H1 (cell line): ENCODE results near the gene POLE4. TPM values are rescaled to one million over a fixed set of nuclear protein-coding genes. Genes with fewer than 3 reads are reported as not detected.

Experiments
- CTCF ChIP-seq, 3 experiments: IDR thresholded peaks; 1 replicate in 2 of 3; 2 replicates in 1 of 3; pipeline versions ENCODE4 v1.5.1 to v1.6.1; 2011; ENCODE audit warnings: low read length in 3 of 3, mild to moderate bottlenecking in 3 of 3, inconsistent platforms in 2 of 3, low read depth in 1 of 3, moderate library complexity in 1 of 3; ENCODE audit not compliant: insufficient read depth in 1 of 3; ENCODE audit errors: control extremely low read depth in 1 of 3
- HDAC2 ChIP-seq, 2 experiments: fragments of 300-600 bp in 1 of 2; sonication (generic) in 1 of 2; IDR thresholded peaks; 2 replicates each; pipeline ENCODE4 v1.6.1; 2011 to 2012; ENCODE audit warnings: low read depth in 2 of 2, low read length in 2 of 2, mild to moderate bottlenecking in 2 of 2, moderate library complexity in 2 of 2, borderline replicate concordance in 1 of 2, inconsistent platforms in 1 of 2
- SRF ChIP-seq: IDR thresholded peaks from 2 replicates; pipeline ENCODE4 v1.6.1; 2011; ENCODE audit warnings: mild to moderate bottlenecking, low read depth, low read length, moderate library complexity
- polyA plus RNA-seq, 7 experiments: library from polyadenylated mRNA; depleted of rRNA in 3 of 7; stranded (reverse) in 5 of 7; unstranded in 2 of 7; fragments of >200 nt in 5 of 7; fragments of 200-250 nt in 2 of 7; gene quantifications; 1 replicate in 5 of 7; 2 replicates in 1 of 7; 4 replicates in 1 of 7; pipeline versions ENCODE4 v1.2.1 to v1.2.3, GENCODE V29; 2011 to 2013; ENCODE audit warnings: missing spikeins in 2 of 7, mixed read lengths in 2 of 7
- total RNA-seq: library from RNA; stranded (reverse); fragmentation: NEBNext Ultra II Directional; extraction: Animal tissue kit (Norgen Biotek cat#: 25700); gene quantifications from 2 replicates; pipeline ENCODE4 v1.2.1, GENCODE V29; 2021

The POLE4 gene
- total and polyA plus RNA-seq, 2 of the 8 experiments (the other 6 are each of a cell fraction or from before 2014, with no cell fraction given): 16.7 to 44.7 TPM

DNA sequence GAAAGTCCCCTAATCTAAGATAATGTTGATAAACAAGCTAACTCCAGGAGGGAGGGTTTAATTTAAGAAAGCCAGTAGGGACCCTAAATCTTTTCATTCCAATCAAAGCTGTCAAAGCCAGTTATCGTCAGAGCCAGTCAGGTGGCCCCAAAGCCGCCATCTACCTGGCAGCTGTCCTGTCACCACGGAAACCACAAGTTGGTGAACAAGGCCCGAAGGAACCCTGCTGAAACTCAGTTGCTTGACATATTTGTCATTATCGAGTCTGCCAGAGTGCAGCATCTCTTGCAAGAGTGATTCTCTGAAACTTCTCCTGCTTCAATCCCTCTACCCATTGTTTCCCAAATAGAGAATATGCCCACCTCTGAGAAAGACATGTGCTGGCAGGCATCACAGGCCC is 30.8 kb upstream of the POLE4 start (continued):
- TF ChIP-seq CTCF (IDR thresholded peaks at IDR 0.05; ENCODE audit: control extremely low read depth in 1 of 3, insufficient read depth in 1 of 3, low read depth in 1 of 3, low read length in 3 of 3): no peak
- TF ChIP-seq HDAC2 (IDR thresholded peaks at IDR 0.05; ENCODE audit: borderline replicate concordance in 1 of 2, low read depth in 2 of 2, low read length in 2 of 2): no peak
- no peak for TF ChIP-seq SRF
